NCI-H2029 (cell line): ENCODE data around the gene DLEU7.

Experiments
- DNase-seq: peaks from one replicate; lab custom pipeline; 2025; lab: John Stamatoyannopoulos, UW

Gene DLEU7

GRCh38 chr13:50842990-50843256 is 569 bp downstream of the DLEU7 start:
- no peak for DNase-seq

GRCh38 chr13:50842251-50842989 is 1.1 kb downstream of the DLEU7 start:
- DNase-seq = no peak

- DNase-seq = no peak
Observed at GRCh38 chr13:50841786-50842185, 1.7 kb downstream of the DLEU7 start.

GRCh38 chr13:50840284-50840683 is 3.2 kb downstream of the DLEU7 start:
- DNase-seq = no peak

GRCh38 chr13:50839828-50840227 is 3.7 kb downstream of the DLEU7 start:
- DNase-seq = no peak

GRCh38 chr13:50838701-50839100 is 4.8 kb downstream of the DLEU7 start:
- DNase-seq = no peak

- no peak for DNase-seq
Observed at GRCh38 chr13:50838031-50838430, 5.5 kb downstream of the DLEU7 start.

- no peak for DNase-seq
Observed at GRCh38 chr13:50831512-50831911, 12.0 kb downstream of the DLEU7 start.

- DNase-seq = no peak
Observed at GRCh38 chr13:50829896-50830295, 13.6 kb downstream of the DLEU7 start.

- DNase-seq = no peak
Observed at GRCh38 chr13:50829226-50829625, 14.3 kb downstream of the DLEU7 start.

- no peak for DNase-seq
Observed at GRCh38 chr13:50826035-50826434, 17.5 kb downstream of the DLEU7 start.

- no peak for DNase-seq
Observed at GRCh38 chr13:50812242-50812641, 31.2 kb downstream of the DLEU7 start.

GRCh38 chr13:50810998-50811397 is 32.5 kb downstream of the DLEU7 start:
- DNase-seq = no peak

GRCh38 chr13:50810468-50810867 is 33.0 kb downstream of the DLEU7 start:
- DNase-seq = no peak

- no peak for DNase-seq
Observed at GRCh38 chr13:50809133-50810090, 34.1 kb downstream of the DLEU7 start.

GRCh38 chr13:50805805-50806204 is 37.7 kb downstream of the DLEU7 start:
- DNase-seq = no peak

- peak; percentile 2 for DNase-seq
Observed at GRCh38 chr13:50801087-50801931, 42.2 kb downstream of the DLEU7 start.

- DNase-seq = no peak
Observed at GRCh38 chr13:50800091-50800739, 43.3 kb downstream of the DLEU7 start.

- DNase-seq = no peak
Observed at GRCh38 chr13:50798923-50799322, 44.6 kb downstream of the DLEU7 start.

- no peak for DNase-seq
Observed at GRCh38 chr13:50797091-50797490, 46.4 kb downstream of the DLEU7 start.

GRCh38 chr13:50796463-50796862 is 47.0 kb downstream of the DLEU7 start:
- DNase-seq = no peak

- no peak for DNase-seq
Observed at GRCh38 chr13:50794226-50794625, 49.3 kb downstream of the DLEU7 start.
